ENCODE measurements around the gene ZNF771.

DNA sequence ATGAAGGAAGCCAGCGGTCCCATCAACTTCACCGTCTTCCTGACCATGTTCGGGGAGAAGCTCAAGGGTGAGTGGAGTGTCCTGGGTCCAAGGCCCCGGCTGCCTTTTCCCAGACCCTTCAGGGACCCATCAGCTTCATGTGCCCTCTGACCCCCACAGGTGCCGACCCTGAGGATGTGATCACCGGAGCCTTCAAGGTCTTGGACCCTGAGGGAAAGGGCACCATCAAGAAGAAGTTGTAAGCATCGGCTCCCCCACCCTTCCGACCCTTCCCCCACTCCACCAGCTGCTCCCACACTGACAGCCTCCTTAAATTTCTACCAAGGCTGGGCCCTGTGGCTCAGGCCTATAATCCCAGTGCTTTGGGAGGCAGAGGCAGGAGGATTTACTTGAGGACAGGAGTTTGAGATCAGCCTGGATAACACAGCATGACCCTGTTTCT, 30.9 kb upstream of the ZNF771 start:
- TF ChIP-seq ZFX (IDR thresholded peaks at IDR 0.05; ENCODE audit: borderline replicate concordance): no peak
- TF ChIP-seq, protein P1, sequence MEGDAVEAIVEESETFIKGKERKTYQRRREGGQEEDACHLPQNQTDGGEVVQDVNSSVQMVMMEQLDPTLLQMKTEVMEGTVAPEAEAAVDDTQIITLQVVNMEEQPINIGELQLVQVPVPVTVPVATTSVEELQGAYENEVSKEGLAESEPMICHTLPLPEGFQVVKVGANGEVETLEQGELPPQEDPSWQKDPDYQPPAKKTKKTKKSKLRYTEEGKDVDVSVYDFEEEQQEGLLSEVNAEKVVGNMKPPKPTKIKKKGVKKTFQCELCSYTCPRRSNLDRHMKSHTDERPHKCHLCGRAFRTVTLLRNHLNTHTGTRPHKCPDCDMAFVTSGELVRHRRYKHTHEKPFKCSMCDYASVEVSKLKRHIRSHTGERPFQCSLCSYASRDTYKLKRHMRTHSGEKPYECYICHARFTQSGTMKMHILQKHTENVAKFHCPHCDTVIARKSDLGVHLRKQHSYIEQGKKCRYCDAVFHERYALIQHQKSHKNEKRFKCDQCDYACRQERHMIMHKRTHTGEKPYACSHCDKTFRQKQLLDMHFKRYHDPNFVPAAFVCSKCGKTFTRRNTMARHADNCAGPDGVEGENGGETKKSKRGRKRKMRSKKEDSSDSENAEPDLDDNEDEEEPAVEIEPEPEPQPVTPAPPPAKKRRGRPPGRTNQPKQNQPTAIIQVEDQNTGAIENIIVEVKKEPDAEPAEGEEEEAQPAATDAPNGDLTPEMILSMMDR (IDR thresholded peaks at IDR 0.05): no peak
